DND-41 (cell line): ENCODE results near the gene ABHD16B.
A peak's percentile ranks its signal among the peaks of the same experiment; 100 is the strongest.

ENCODE experiments used
- ATAC-seq: fragments of 200-7000 bp; cut with Tn5 transposase; 3 replicates; pipeline ENCODE4 v1.9.1; 2021; ENCODE audit warnings: low read depth; ENCODE audit not compliant: insufficient read depth
- DNase-seq: peaks from one replicate; pipeline ENCODE4 v3.0.0-alpha.2; 2020
- H2AFZ ChIP-seq: 2 replicates; pipeline ENCODE4 v1.6.0; 2012; ENCODE audit warnings: low read depth, low read length
- H3K27ac ChIP-seq: 2 replicates; pipeline ENCODE4 v1.5.1; 2012; ENCODE audit warnings: low read length, inconsistent platforms
- H3K27me3 ChIP-seq: fragments of 200-600 bp; sonication (generic); 2 replicates; pipeline ENCODE4 v1.6.0; 2012; ENCODE audit warnings: low read length, mild to moderate bottlenecking, inconsistent platforms; ENCODE audit not compliant: insufficient read depth, poor library complexity
- H3K36me3 ChIP-seq: 2 replicates; pipeline ENCODE4 v1.5.1; 2012; ENCODE audit warnings: low read length, inconsistent platforms; ENCODE audit not compliant: insufficient read depth
- H3K4me1 ChIP-seq: 2 replicates; pipeline ENCODE4 v1.5.1; 2012; ENCODE audit warnings: mild to moderate bottlenecking, low read length; ENCODE audit not compliant: insufficient read depth
- H3K4me2 ChIP-seq: 2 replicates; pipeline ENCODE4 v1.6.0; 2012; ENCODE audit warnings: mild to moderate bottlenecking, moderate library complexity, low read length, inconsistent platforms; ENCODE audit not compliant: insufficient read depth
- H3K4me3 ChIP-seq, 2 experiments: fragments of 200-600 bp in 1 of 2; shearing (Covaris generic) in 1 of 2; 2 replicates each; pipeline ENCODE4 v1.5.1; 2012 to 2016; ENCODE audit warnings: inconsistent platforms in 2 of 2, low read length in 2 of 2, mild to moderate bottlenecking in 2 of 2, low read depth in 1 of 2, moderate library complexity in 1 of 2
- H3K79me2 ChIP-seq: 2 replicates; pipeline ENCODE4 v1.6.0; 2012; ENCODE audit warnings: low read length, inconsistent platforms; ENCODE audit not compliant: insufficient read depth
- H3K9ac ChIP-seq: 2 replicates; pipeline ENCODE4 v1.6.0; 2012; ENCODE audit warnings: low read depth, mild to moderate bottlenecking, inconsistent platforms, low read length, moderate library complexity
- H3K9me3 ChIP-seq: 2 replicates; pipeline ENCODE4 v1.5.1; 2012; ENCODE audit warnings: low read length, moderate library complexity, mild to moderate bottlenecking, inconsistent platforms; ENCODE audit not compliant: insufficient read depth, severe bottlenecking
- H4K20me1 ChIP-seq: 2 replicates; pipeline ENCODE4 v1.6.0; 2012; ENCODE audit warnings: low read length; ENCODE audit not compliant: insufficient read depth
- EZH2 ChIP-seq: IDR thresholded peaks from 3 replicates; pipeline ENCODE4 v1.6.1; 2012; ENCODE audit warnings: borderline replicate concordance, low read depth, mild to moderate bottlenecking, moderate library complexity, low read length, inconsistent platforms; ENCODE audit not compliant: severe bottlenecking
- TF ChIP-seq, protein P1 (sequence below): IDR thresholded peaks from 2 replicates; pipeline ENCODE4 v1.5.1; 2012; ENCODE audit warnings: borderline replicate concordance, low read length, moderate library complexity, mild to moderate bottlenecking; ENCODE audit not compliant: poor library complexity, severe bottlenecking; ENCODE audit errors: extremely low read depth

ABHD16B gene

DNA sequence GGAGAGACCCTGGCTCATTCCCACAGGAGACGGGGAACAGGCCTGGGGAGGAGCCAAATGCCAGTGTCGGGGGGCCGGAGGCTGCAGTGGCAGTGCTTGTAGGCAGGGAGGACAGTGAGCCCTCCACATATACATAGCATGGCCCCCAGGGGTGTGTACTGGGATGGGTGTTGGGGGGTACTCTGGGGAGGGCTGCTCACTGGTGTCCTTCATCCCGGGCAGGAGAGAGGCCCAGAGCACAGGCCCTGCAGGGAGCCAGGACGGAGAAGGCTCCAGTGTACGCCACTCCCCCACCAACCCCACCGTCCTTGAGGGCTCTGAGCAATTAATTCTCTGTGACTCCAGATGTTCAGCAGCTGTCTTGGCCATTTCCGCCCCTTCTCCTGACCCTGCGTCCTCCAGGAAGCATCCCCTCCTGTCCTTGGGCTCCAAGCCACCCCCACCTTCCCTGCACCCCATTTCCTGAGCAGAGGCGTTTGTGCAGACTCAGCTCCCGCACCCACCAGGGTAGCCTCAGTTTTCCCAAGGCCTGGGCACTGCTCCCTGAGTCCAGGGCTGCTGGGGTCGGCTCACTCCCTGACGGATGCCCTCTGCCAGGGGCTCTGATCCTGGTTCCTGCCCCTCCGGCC lies 3.4 kb upstream of the ABHD16B start:
- Histone ChIP-seq H4K20me1 (peaks cover 14% of the 10 kb centered on the region), H3K4me2 (no peak overlapping the region), H3K36me3 (peaks cover 16% of the 10 kb centered on the region), H3K4me1 (peaks cover 12% of the 10 kb centered on the region), H2AFZ (no peak overlapping the region), H3K27ac (no peak overlapping the region), H3K4me3 (no peak overlapping the region), H3K9me3 (no peaks in the 10 kb centered on the region), H3K9ac (no peak overlapping the region), H3K27me3 (no peaks in the 10 kb centered on the region), H3K79me2 (no peaks in the 10 kb centered on the region)
- ATAC-seq, result 0 out of 3 replicates have a peak, but pooled peaks have one; percentile 7
- no peak for TF ChIP-seq EZH2
- TF ChIP-seq, protein P1, sequence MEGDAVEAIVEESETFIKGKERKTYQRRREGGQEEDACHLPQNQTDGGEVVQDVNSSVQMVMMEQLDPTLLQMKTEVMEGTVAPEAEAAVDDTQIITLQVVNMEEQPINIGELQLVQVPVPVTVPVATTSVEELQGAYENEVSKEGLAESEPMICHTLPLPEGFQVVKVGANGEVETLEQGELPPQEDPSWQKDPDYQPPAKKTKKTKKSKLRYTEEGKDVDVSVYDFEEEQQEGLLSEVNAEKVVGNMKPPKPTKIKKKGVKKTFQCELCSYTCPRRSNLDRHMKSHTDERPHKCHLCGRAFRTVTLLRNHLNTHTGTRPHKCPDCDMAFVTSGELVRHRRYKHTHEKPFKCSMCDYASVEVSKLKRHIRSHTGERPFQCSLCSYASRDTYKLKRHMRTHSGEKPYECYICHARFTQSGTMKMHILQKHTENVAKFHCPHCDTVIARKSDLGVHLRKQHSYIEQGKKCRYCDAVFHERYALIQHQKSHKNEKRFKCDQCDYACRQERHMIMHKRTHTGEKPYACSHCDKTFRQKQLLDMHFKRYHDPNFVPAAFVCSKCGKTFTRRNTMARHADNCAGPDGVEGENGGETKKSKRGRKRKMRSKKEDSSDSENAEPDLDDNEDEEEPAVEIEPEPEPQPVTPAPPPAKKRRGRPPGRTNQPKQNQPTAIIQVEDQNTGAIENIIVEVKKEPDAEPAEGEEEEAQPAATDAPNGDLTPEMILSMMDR, result no peak
- DNase-seq, result no peak

DNA sequence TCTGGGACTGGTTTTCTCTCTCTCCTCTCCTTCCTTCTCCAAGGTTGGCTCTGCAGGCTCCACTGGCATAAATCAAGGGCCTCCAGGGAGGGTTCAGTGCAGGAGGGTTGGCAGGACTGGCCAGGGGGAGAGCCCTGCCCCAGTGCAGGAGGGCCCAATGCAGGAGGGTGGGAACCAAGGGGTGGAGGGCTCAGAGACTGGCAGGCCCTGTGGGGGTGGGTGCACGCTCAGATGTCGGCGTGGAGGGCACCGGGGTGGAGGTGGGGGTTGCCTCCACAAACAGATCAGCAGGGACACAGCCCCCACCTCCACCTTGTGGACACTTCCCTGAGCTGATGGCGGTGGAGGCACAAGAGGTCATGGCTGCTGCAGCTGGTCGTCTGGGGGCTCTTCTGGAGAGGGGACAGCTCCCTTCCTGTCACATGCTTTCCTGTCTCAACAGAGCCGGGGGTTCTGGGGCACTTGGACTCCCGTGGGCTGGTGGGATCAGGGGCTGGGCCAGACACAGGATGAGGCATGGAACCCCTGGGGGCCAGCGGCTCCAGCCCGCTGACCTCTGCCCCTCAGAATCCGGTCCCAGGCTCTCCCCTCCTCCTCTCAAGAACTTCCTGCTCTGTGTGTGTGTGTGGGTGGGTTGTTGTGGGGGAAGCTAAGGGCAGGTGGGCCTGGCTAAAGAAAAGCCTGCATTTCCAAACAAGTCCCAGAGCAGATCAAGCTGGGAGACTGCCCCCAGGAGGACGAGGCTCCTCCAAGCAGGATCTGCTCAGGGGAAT lies 2.7 kb upstream of the ABHD16B start:
- H3K9ac ChIP-seq, result 0 out of 2 replicates have a peak overlapping the region, but pooled peaks have one; percentile 15
- ATAC-seq (peak; percentile 39), DNase-seq (peak; percentile 29)
- no peaks in the 10 kb centered on the region for H3K9me3 ChIP-seq
- no peak overlapping the region for H3K4me3 ChIP-seq
- H3K4me1 ChIP-seq, result peaks cover 18% of the 10 kb centered on the region
- H3K27me3 ChIP-seq, result no peaks in the 10 kb centered on the region
- H4K20me1 ChIP-seq, result peaks cover 14% of the 10 kb centered on the region
- no peak for TF ChIP-seq EZH2
- TF ChIP-seq, protein P1, result no peak
- H2AFZ ChIP-seq, result no peak overlapping the region
- H3K79me2 ChIP-seq, result peaks cover 6% of the 10 kb centered on the region
- H3K4me2 ChIP-seq, result no peak overlapping the region
- no peak overlapping the region; the same call in 1 of the 2 replicates for H3K27ac ChIP-seq
- peaks cover 21% of the 10 kb centered on the region for H3K36me3 ChIP-seq

DNA sequence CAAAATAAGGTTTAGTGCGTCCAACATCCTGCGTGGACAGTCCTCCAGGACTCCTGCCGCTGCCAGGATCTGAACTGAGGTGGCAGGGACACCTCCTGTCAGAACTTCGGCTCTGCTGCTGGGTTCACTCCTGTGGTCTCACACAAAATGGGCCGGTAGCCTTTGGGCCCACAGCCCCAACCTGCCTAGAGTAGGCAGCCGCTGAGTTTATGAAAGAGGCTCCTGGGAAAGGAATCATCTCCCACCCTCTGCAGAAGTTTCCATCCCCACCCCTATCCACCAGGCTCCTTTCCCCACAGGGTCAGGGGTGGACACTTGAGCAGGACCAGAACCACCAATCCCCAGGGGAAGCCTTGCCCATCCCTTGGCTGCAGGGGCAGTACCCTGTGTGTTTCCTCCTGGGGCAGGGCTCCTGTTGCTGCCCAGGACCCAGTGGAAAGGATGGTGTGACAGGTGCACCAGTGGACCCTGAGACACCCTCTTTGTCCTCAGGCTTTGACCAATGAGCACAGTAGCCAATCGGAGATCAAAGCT lies 2.1 kb upstream of the ABHD16B start:
- Histone ChIP-seq H3K4me2 (no peak overlapping the region), H3K27ac (no peak overlapping the region; the same call in 1 of the 2 replicates), H3K9ac (0 out of 2 replicates have a peak overlapping the region, but pooled peaks have one; percentile 15), H3K4me1 (peaks cover 25% of the 10 kb centered on the region), H3K27me3 (no peaks in the 10 kb centered on the region), H3K36me3 (peaks cover 21% of the 10 kb centered on the region), H4K20me1 (peaks cover 14% of the 10 kb centered on the region), H3K9me3 (no peaks in the 10 kb centered on the region), H2AFZ (no peak overlapping the region), H3K4me3 (no peak overlapping the region), H3K79me2 (peaks cover 10% of the 10 kb centered on the region)
- ATAC-seq (0 out of 3 replicates have a peak, but pooled peaks have one; percentile 1), DNase-seq (no peak)
- no peak for TF ChIP-seq EZH2
- TF ChIP-seq, protein P1, result no peak
